ENCODE results near the gene CDK11A. TPM values are rescaled to one million over a fixed set of nuclear protein-coding genes. Genes with fewer than 3 reads are reported as not detected.
"Not testable (repeated sequence)": the region's sequence is repeated elsewhere in the genome, so short reads cannot be mapped to it uniquely, and the experiment has no call there.

Gene CDK11A
- total RNA-seq, 4 donors from 2014 or later: 18.2 to 46.9 (median 31.4) TPM

- peaks cover 46 to 73% (median 70%) of the 10 kb centered on the region in 4 donors for H3K36me3 ChIP-seq
- H3K27me3 ChIP-seq: no peaks in the 10 kb centered on the region
- DNase-seq (ENCODE audit: extremely low spot score): no peak
- intact Hi-C loops (cut with DNase I): no loop called here
- no peak overlapping the region for H3K27ac ChIP-seq (replicated peaks in 1 of 4)
- WGBS: 90% methylated on average over 15 of the region's 49 CpGs
- TF ChIP-seq POLR2AphosphoS5 (IDR thresholded peaks at IDR 0.05) (no peak), CTCF (IDR thresholded peaks at IDR 0.05) (no peak), POLR2A (IDR thresholded peaks at IDR 0.05; ENCODE audit: low read depth) (no peak), EP300 (IDR thresholded peaks at IDR 0.05) (no peak)
- H3K9me3 ChIP-seq: no peaks in the 10 kb centered on the region
- no peak overlapping the region for H3K4me3 ChIP-seq
- peaks cover 0 to 16% (median 13%) of the 10 kb centered on the region in 4 donors for H3K4me1 ChIP-seq
Observed at GRCh38 chr1:1754051-1754815, 30.1 kb upstream of the CDK11A start.

GRCh38 chr1:1753607-1754005 lies 29.4 kb upstream of the CDK11A start:
- whole genome bisulfite sequencing: 91% methylated on average over 7 of the region's 16 CpGs
- TF ChIP-seq EP300 (IDR thresholded peaks at IDR 0.05) (no peak), POLR2AphosphoS5 (IDR thresholded peaks at IDR 0.05) (no peak), POLR2A (IDR thresholded peaks at IDR 0.05; ENCODE audit: low read depth) (no peak), CTCF (IDR thresholded peaks at IDR 0.05) (no peak)
- DNase-seq (ENCODE audit: extremely low spot score): no peak
- H3K27me3 ChIP-seq: no peaks in the 10 kb centered on the region
- H3K27ac ChIP-seq (replicated peaks in 1 of 4): no peak overlapping the region
- peaks cover 0 to 10% (median 7%) of the 10 kb centered on the region in 4 donors for H3K4me1 ChIP-seq
- no peaks in the 10 kb centered on the region for H3K9me3 ChIP-seq
- intact Hi-C loops (cut with DNase I): no loop called here
- H3K4me3 ChIP-seq: no peak overlapping the region
- peaks cover 46 to 67% (median 63%) of the 10 kb centered on the region in 4 donors for H3K36me3 ChIP-seq

GRCh38 chr1:1752636-1753606 lies 28.8 kb upstream of the CDK11A start:
- Histone ChIP-seq H3K36me3 (peaks cover 42 to 60% (median 59%) of the 10 kb centered on the region in 4 donors), H3K27ac (replicated peaks in 1 of 4) (no peak overlapping the region), H3K27me3 (no peaks in the 10 kb centered on the region), H3K9me3 (no peaks in the 10 kb centered on the region), H3K4me3 (no peak overlapping the region), H3K4me1 (peaks cover 0 to 3% (median under 1%) of the 10 kb centered on the region in 4 donors)
- TF ChIP-seq POLR2A (IDR thresholded peaks at IDR 0.05; ENCODE audit: low read depth) (no peak), POLR2AphosphoS5 (IDR thresholded peaks at IDR 0.05) (no peak), CTCF (IDR thresholded peaks at IDR 0.05) (no peak), EP300 (IDR thresholded peaks at IDR 0.05) (no peak)
- DNase-seq (ENCODE audit: extremely low spot score): no peak
- intact Hi-C loops (cut with DNase I): no loop called here
- 76% methylated on average over 20 of the region's 37 CpGs for WGBS

- H3K27me3 ChIP-seq: no peaks in the 10 kb centered on the region
- no peaks in the 10 kb centered on the region for H3K4me1 ChIP-seq
- H3K9me3 ChIP-seq: no peaks in the 10 kb centered on the region
- intact Hi-C loops (cut with DNase I): no loop called here
- no peak overlapping the region for H3K27ac ChIP-seq (replicated peaks in 1 of 4)
- H3K36me3 ChIP-seq: peaks cover 37 to 53% (median 52%) of the 10 kb centered on the region in 4 donors
- no peak overlapping the region for H3K4me3 ChIP-seq
- WGBS: 93% methylated on average over 11 of the region's 11 CpGs
- no peak for DNase-seq (ENCODE audit: extremely low spot score)
- TF ChIP-seq CTCF (IDR thresholded peaks at IDR 0.05) (no peak), POLR2A (IDR thresholded peaks at IDR 0.05; ENCODE audit: low read depth) (no peak), POLR2AphosphoS5 (IDR thresholded peaks at IDR 0.05) (no peak), EP300 (IDR thresholded peaks at IDR 0.05) (no peak)
Observed at GRCh38 chr1:1752190-1752589, 28.0 kb upstream of the CDK11A start.

- H3K27ac ChIP-seq (replicated peaks in 1 of 4); H3K4me1 ChIP-seq; DNase-seq (ENCODE audit: extremely low spot score); H3K27me3 ChIP-seq; H3K4me3 ChIP-seq; intact Hi-C loops (cut with DNase I); H3K9me3 ChIP-seq: not testable (repeated sequence)
- 89% methylated on average over 6 of the region's 9 CpGs for WGBS
- H3K36me3 ChIP-seq: peaks cover 19 to 30% (median 30%) of the 10 kb centered on the region in 4 donors
Observed at GRCh38 chr1:1749941-1750340, 25.8 kb upstream of the CDK11A start.

Measured in esophagus muscularis mucosa (tissue), 4 donors.